SU-DHL-6 (cell line): Measurements from ENCODE around the gene DSN1.

Source experiments
- H2AFZ ChIP-seq: fragments of 200-600 bp; sonication (generic); 2 replicates; pipeline ENCODE4 v1.6.1; 2014; ENCODE audit warnings: low read depth, mild to moderate bottlenecking, moderate library complexity, mixed read lengths, antibody characterized with exemption, low read length; ENCODE audit not compliant: severe bottlenecking
- H3F3A ChIP-seq: fragments of 200-600 bp; shearing (Covaris generic); 2 replicates; pipeline ENCODE4 v1.6.0; 2016; ENCODE audit warnings: antibody characterized with exemption, mild to moderate bottlenecking; ENCODE audit not compliant: insufficient read depth
- H3K27ac ChIP-seq: fragments of 200-600 bp; sonication (generic); 2 replicates; pipeline ENCODE4 v1.5.1; 2016; ENCODE audit warnings: low read depth, mild to moderate bottlenecking, low read length, moderate library complexity, mixed read lengths
- H3K27me3 ChIP-seq: fragments of 200-600 bp; sonication (generic), shearing (Covaris generic); 2 replicates; pipeline ENCODE4 v1.6.0; 2014; ENCODE audit warnings: mild to moderate bottlenecking, low read length
- H3K36me3 ChIP-seq: fragments of 200-600 bp; sonication (generic); 2 replicates; pipeline ENCODE4 v1.6.1; 2014; ENCODE audit warnings: mild to moderate bottlenecking, low read length, mixed read lengths
- H3K4me2 ChIP-seq: fragments of 300-600, 200-600 bp; shearing (Covaris generic), sonication (generic); 2 replicates; pipeline ENCODE4 v1.6.0; 2014; ENCODE audit warnings: low read length, low read depth, mild to moderate bottlenecking; ENCODE audit not compliant: poor library complexity, severe bottlenecking
- H3K4me3 ChIP-seq: fragments of 200-600 bp; sonication (generic); 2 replicates; pipeline ENCODE4 v1.5.1; 2014; ENCODE audit warnings: antibody characterized with exemption, low read length, mild to moderate bottlenecking, mixed read lengths; ENCODE audit not compliant: insufficient read depth, poor library complexity, severe bottlenecking
- H3K79me2 ChIP-seq: fragments of 200-600 bp; sonication (generic); 2 replicates; pipeline ENCODE4 v1.6.1; 2014; ENCODE audit warnings: mild to moderate bottlenecking, low read length, moderate library complexity; ENCODE audit not compliant: insufficient read depth
- H3K9ac ChIP-seq: fragments of 200-600 bp; sonication (generic); 2 replicates; pipeline ENCODE4 v1.7.0; 2014; ENCODE audit warnings: mild to moderate bottlenecking, low read length
- H3K9me2 ChIP-seq: fragments of 200-600 bp; sonication (generic); replicated peaks from 2 replicates; pipeline ENCODE4 v1.6.1; 2014; ENCODE audit warnings: low read length; ENCODE audit not compliant: insufficient read depth
- H3K9me3 ChIP-seq: fragments of 200-600 bp; sonication (generic); 2 replicates; pipeline ENCODE4 v1.6.1; 2014; ENCODE audit warnings: low read length, mixed read lengths; ENCODE audit not compliant: insufficient read depth
- H4K20me1 ChIP-seq: fragments of 200-600 bp; sonication (generic); 2 replicates; pipeline ENCODE4 v1.6.1; 2014; ENCODE audit warnings: low read depth, mild to moderate bottlenecking, antibody characterized with exemption, low read length, moderate library complexity, mixed read lengths
- EZH2phosphoT487 ChIP-seq: fragments of 200-600 bp; sonication (generic), shearing (Covaris generic); conservative IDR thresholded peaks from 2 replicates; pipeline ENCODE4 v1.6.1; 2018; ENCODE audit warnings: mild to moderate bottlenecking, antibody characterized with exemption, low read length, moderate library complexity, mixed read lengths
- TF ChIP-seq, protein P1 (sequence below): fragments of 200-600 bp; sonication (generic); IDR thresholded peaks from one replicate; pipeline ENCODE4 v1.5.1; 2017; ENCODE audit warnings: antibody characterized with exemption, mild to moderate bottlenecking, low read length, moderate library complexity; ENCODE audit not compliant: insufficient read depth, poor library complexity, severe bottlenecking

The DSN1 gene

DNA sequence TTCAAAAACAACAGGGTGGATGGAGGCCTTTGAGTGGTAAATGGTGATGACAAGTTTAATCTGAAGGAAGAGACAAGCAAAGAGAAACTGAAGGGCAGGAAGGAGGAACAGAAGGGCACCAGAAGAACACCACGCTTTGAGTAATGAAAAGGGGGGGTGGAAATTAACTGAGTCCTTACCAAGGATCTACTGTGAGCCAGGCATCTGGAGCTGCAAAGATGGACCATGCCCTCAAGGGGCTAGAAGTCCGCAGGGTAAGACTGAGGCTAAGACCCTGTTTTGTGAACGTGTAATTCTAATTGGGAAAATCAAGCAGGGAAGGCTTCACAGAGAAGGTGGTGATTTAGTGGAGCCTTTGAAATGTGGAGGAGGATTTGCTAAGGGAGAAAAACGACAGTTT, 29.3 kb downstream of the DSN1 start:
- TF ChIP-seq, protein P1, sequence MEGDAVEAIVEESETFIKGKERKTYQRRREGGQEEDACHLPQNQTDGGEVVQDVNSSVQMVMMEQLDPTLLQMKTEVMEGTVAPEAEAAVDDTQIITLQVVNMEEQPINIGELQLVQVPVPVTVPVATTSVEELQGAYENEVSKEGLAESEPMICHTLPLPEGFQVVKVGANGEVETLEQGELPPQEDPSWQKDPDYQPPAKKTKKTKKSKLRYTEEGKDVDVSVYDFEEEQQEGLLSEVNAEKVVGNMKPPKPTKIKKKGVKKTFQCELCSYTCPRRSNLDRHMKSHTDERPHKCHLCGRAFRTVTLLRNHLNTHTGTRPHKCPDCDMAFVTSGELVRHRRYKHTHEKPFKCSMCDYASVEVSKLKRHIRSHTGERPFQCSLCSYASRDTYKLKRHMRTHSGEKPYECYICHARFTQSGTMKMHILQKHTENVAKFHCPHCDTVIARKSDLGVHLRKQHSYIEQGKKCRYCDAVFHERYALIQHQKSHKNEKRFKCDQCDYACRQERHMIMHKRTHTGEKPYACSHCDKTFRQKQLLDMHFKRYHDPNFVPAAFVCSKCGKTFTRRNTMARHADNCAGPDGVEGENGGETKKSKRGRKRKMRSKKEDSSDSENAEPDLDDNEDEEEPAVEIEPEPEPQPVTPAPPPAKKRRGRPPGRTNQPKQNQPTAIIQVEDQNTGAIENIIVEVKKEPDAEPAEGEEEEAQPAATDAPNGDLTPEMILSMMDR = no peak
- TF ChIP-seq EZH2phosphoT487 = no peak
- no peak overlapping the region for H3K4me2 ChIP-seq
- no peaks in the 10 kb centered on the region for H3K27me3 ChIP-seq
- H3K4me3 ChIP-seq = no peak overlapping the region
- H2AFZ ChIP-seq = no peak overlapping the region
- no peaks in the 10 kb centered on the region for H3K9me3 ChIP-seq
- H3F3A ChIP-seq = peaks cover 33% of the 10 kb centered on the region; the same call in 1 of the 2 replicates
- H3K36me3 ChIP-seq = no peaks in the 10 kb centered on the region
- H3K9me2 ChIP-seq = no peaks in the 10 kb centered on the region
- no peaks in the 10 kb centered on the region; the same call in none of the 2 replicates for H3K79me2 ChIP-seq
- H4K20me1 ChIP-seq = no peaks in the 10 kb centered on the region
- H3K9ac ChIP-seq = no peak overlapping the region
- no peak overlapping the region for H3K27ac ChIP-seq

DNA sequence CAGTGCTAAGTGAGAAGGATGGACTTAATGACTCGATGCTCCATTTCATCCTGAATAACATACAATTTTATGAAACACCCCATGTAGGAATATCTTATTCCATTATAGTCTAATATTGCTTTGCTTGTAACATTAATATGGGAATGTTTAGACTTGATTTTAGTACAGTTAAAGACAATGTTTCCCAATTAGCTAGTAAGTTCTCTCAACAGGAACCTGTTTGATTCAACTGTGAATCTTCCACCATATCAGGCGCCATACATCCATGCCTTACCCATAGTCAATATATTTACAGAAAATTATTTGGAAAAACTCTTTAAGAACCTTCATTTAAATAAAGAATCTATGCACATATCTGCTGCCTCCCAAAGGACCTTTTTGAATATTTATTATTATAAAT, 31.0 kb downstream of the DSN1 start:
- Histone ChIP-seq H3K4me3 (no peak overlapping the region), H3K9me3 (no peaks in the 10 kb centered on the region), H3K27me3 (no peaks in the 10 kb centered on the region), H4K20me1 (no peaks in the 10 kb centered on the region), H3K9me2 (no peaks in the 10 kb centered on the region), H3F3A (peaks cover 29% of the 10 kb centered on the region; the same call in 1 of the 2 replicates), H3K27ac (no peak overlapping the region), H3K79me2 (peaks cover 2% of the 10 kb centered on the region), H3K9ac (no peak overlapping the region), H2AFZ (no peak overlapping the region), H3K4me2 (no peak overlapping the region), H3K36me3 (no peaks in the 10 kb centered on the region)
- no peak for TF ChIP-seq EZH2phosphoT487
- TF ChIP-seq, protein P1 = no peak

DNA sequence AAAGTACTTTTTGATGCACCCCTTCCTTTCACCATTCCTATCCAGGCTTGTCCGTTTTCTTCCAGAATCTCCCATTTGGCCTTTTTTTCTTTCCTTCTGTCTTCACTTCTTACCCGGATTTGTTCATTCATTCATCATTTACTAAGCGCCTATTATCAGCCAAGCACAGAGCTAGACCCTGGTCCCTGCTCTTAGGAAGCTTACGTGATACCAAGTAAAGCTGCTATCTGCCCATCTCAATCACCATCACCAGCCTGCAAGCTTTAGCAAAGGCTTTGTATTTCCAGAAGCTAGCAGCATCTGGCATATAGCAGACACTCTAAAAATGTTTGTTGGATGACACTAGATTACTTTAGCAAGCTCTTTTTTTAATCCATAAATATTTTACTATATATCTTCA, 32.5 kb downstream of the DSN1 start:
- no peaks in the 10 kb centered on the region for H3K27me3 ChIP-seq
- H4K20me1 ChIP-seq = no peaks in the 10 kb centered on the region
- H3K9me3 ChIP-seq = no peaks in the 10 kb centered on the region
- H3K36me3 ChIP-seq = no peaks in the 10 kb centered on the region
- H3K9ac ChIP-seq = no peak overlapping the region
- TF ChIP-seq EZH2phosphoT487 = no peak
- TF ChIP-seq, protein P1 = no peak
- H3K4me3 ChIP-seq = no peak overlapping the region
- H3K9me2 ChIP-seq = no peaks in the 10 kb centered on the region
- peaks cover 24% of the 10 kb centered on the region; the same call in 1 of the 2 replicates for H3F3A ChIP-seq
- H2AFZ ChIP-seq = no peak overlapping the region
- peaks cover 7% of the 10 kb centered on the region for H3K79me2 ChIP-seq
- no peak overlapping the region for H3K4me2 ChIP-seq
- no peak overlapping the region for H3K27ac ChIP-seq

DNA sequence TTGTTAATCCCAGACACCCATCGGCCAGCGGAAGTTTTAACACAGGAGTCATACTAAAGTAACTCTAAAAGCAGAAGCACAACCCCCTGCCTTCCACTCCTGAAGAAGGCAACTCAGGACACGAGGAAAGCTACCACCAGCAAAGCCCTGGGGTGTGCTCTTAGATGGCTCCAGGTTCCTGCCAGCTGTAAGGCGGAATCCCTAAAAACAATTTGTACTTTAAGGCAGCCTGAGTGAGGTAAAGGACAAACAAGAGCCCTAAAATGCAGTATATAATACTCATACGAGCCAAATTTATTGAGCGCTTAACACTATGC, 36.4 kb downstream of the DSN1 start:
- Histone ChIP-seq H3K9me2 (no peaks in the 10 kb centered on the region), H3K27me3 (no peaks in the 10 kb centered on the region), H3K4me3 (no peak overlapping the region), H3K27ac (no peak overlapping the region), H3F3A (peaks cover 11% of the 10 kb centered on the region; the same call in 1 of the 2 replicates), H3K9me3 (no peaks in the 10 kb centered on the region), H3K9ac (no peak overlapping the region), H3K79me2 (peaks cover 7% of the 10 kb centered on the region), H3K4me2 (no peak overlapping the region), H4K20me1 (no peaks in the 10 kb centered on the region), H2AFZ (no peak overlapping the region), H3K36me3 (no peaks in the 10 kb centered on the region)
- TF ChIP-seq EZH2phosphoT487 = no peak
- TF ChIP-seq, protein P1 = no peak
